NCI-H1436 treated with DMSO at 0.1 percent for 48 hours (cell line): Measurements from ENCODE around the gene TAMALIN.

Source experiments
- DNase-seq: peaks from one replicate; lab custom pipeline; 2025; lab: John Stamatoyannopoulos, UW

Gene TAMALIN

DNA sequence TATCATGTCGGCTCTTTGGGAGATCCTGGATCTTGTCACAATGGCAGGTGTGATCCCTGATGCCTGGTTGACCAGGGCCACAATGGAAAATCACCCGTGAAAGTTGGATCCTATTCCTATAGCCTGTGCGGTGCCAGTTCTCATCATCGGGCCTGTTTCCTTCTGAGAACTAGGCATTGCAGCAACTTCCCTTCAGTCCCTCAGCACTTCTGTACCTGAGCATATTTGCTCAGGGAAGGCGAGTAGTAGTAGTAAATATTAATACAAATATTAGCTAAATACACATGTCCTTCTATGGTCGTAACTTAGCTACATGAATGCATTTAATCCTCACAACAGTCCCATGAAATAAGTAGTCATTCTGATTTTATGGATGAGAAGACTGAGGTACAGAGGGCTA lies 22.1 kb upstream of the TAMALIN start:
- no peak for DNase-seq

DNA sequence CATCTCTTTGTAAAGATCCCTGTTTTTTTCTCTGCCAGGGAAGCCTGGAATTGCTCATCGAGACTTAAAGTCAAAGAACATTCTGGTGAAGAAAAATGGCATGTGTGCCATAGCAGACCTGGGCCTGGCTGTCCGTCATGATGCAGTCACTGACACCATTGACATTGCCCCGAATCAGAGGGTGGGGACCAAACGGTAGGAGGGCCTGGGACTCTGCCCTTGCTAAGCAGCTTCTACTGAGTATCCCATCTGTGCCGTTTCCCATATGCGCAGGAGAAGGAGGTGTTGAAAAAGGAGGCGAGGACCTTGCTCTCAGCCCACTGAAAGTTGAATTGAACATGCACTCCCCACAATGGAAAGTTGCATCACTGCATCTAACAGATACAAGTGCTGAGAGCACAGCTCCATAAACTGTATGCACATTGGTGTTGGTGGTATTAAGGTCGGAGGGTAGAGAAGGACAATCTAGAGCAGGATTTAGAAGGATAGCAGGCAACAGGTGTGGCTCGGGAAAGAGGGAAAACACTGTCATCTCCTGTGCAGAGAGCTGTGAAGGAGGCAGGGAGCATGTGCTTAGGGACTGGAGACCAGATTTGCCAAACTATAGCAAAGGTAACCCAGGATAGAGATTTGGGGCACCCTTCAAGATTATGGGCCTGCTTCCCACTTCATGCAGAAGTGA lies 21.5 kb upstream of the TAMALIN start:
- no peak for DNase-seq

DNA sequence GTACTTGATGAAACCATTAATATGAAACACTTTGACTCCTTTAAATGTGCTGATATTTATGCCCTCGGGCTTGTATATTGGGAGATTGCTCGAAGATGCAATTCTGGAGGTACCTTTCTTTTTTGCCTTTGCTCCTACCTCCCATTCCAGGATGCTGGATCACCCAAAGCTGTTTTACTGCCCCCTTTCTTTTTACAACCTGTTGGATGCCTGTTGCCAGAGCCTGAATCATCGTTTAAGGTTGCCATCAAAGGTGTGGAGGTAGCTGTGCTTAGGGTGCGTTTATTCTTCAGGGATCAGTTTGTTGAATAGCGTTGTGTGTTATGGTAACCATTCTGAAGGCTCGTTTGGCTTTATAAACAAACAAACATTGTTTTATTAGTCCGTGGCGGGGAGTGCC lies 19.9 kb upstream of the TAMALIN start:
- no peak for DNase-seq

DNA sequence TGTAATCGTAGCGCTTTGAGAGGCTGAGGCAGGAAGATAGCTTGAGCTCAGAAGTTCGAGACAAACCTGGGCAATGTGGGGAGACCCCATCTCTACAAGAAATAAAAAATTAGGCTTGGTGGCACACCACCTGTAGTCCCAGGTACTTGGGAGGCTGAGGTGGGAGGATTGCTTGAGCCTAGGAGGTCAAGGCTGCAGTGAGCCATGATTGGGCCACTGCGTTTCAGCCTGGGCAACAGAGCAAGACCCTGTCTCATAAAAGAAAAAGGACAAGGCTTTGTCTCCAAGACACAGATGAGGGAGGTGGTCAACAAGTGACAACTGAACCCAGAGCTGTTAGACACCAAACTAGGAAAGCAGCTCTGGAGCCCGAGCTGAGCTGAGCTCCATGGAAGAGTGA lies 14.5 kb upstream of the TAMALIN start:
- no peak for DNase-seq

DNA sequence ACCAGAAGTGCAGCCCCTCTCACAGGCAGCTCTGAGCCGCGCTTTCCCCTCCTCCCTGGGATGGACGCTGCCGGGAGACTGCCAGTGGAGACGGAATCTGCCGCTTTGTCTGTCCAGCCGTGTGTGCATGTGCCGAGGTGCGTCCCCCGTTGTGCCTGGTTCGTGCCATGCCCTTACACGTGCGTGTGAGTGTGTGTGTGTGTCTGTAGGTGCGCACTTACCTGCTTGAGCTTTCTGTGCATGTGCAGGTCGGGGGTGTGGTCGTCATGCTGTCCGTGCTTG lies 12.3 kb upstream of the TAMALIN start:
- no peak for DNase-seq

DNA sequence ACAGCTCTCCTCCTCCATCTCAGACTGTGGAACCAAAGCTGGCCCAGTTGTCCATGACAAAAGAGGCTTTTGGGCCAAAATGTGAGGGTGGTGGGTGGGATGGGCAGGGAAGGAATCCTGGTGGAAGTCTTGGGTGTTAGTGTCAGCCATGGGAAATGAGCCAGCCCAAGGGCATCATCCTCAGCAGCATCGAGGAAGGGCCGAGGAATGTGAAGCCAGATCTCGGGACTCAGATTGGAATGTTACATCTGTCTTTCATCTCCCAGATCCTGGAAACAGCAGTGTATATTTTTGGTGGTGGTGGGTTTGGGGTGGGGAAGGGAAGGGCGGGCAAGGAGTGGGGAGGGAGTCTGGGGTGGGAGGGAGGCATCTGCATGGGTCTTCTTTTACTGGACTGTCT lies 11.8 kb upstream of the TAMALIN start:
- DNase-seq: no peak

DNA sequence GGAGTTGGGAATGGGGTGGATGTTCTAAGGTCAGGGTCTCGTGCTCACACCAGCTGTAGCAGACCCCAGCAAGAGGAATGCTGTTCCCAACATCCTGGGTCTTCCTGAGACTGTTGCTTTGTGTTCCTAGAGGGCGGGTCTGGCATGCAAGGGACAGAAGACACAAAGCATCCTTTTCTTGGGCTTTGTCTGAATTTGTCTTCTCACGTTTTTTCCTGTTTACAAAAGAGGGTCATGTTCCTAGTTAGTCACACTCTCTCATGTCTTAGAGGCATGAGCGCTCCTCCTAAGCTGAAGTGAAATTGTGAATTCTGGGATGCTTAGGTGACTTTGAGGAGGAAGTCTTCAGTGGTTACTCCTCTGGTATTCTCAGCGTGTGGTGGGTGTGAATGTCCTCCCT lies 9.6 kb upstream of the TAMALIN start:
- no peak for DNase-seq

DNA sequence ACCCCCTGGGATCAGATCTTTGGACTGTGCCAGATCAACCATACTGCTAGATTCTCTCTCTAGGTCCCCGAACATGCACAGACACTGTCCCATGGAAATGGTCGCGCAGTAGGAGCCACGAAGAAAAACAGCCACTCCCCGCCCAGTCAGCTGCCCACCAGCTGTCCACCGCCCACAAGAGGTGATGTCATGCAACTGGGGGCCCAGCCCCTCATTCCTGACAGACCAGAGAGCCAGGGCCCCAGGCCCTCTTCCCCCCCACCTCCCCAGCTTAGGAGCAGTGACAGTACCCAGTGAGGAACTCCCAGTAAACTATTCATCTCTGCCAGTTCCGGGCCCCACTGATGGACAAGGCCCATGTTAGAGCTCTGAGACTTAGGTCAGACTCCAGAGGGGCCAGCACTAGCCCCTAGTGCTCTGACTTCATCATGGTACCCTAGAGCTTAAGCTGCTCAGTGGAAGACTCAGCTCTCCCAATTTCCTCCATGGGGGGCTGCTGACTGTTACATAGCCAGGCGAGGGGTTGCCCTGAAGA lies 3.7 kb upstream of the TAMALIN start:
- DNase-seq: no peak

DNA sequence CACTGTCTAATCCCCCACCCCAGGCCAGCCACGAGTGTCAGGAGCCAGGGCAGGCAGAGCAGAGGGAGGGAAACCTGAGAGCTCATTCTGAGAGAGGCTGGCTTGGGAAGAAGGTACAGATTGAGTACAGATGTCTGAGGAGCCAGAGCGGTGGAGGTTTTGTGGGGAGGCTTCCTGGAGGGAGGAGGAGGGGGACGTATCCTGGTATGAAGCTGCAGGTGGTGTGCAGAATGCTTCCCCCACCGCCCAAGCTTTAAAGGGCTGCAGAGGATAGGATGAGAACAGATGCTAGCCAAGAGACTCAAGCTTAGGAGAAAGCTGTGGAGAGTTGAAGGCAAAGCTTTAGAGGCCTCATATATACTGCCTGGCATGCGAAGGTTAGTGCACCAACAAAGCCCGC lies 3.2 kb upstream of the TAMALIN start:
- no peak for DNase-seq

DNA sequence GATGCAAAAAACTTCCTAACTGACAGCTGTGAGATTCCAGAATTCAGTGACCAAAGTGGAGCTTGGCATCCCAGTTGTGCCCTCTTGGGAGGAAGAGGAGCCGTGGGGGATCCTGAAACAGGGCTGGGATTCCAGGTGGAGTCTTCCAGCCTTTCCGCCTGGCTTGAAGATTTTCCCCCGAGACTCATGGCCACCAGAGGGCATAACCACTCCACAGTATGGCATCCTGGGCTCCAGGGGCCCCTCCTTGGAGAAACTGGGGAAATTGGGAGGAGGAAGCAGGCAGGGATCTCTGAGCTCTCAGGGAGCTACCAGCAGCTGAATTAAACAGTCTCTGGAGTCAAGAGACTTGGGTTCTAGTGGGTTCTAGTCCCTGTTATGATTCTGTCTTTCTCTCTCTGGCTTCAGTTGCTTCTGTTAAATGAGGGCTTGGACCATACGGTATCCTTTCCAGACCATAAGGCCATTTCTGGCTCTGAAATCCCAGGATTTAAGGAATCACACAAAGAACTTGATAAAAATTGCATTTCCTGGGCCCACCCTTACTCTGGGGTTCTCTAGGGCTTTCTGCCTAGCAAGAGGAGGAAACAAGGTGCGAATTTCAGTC lies 2.6 kb upstream of the TAMALIN start:
- DNase-seq: no peak

DNA sequence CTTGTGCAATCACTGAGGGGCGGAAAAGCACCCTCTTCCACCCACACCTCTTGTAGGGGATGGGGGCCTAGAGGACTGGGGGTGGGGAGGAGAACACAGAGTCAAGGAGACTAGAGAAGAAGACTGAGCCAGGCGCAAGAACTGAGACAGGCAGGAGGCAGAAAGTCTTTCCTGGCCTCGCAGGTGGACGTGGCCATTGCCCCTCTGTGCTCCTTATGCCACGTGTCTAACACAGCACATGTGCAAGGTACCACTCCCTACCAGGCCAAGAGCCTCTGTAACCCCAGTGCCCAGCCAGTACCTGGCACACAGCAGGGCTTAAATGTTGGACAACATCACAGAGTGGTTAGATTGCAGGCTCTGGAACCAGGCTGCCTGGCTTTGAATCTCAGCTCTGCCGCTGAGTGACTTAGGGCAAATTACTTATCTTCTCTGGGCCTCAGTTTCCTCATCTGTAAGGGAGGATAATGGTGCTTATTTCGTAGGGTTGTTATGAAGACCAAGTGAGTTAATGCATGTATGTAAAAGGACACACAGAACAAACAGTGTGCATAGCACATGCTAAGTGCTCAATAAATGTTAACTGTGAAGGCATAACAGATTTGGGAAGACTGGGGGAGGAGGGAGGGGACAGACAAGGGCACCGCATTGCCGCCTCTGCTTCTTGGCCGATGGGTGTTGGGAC lies 1.4 kb upstream of the TAMALIN start:
- DNase-seq: no peak

DNA sequence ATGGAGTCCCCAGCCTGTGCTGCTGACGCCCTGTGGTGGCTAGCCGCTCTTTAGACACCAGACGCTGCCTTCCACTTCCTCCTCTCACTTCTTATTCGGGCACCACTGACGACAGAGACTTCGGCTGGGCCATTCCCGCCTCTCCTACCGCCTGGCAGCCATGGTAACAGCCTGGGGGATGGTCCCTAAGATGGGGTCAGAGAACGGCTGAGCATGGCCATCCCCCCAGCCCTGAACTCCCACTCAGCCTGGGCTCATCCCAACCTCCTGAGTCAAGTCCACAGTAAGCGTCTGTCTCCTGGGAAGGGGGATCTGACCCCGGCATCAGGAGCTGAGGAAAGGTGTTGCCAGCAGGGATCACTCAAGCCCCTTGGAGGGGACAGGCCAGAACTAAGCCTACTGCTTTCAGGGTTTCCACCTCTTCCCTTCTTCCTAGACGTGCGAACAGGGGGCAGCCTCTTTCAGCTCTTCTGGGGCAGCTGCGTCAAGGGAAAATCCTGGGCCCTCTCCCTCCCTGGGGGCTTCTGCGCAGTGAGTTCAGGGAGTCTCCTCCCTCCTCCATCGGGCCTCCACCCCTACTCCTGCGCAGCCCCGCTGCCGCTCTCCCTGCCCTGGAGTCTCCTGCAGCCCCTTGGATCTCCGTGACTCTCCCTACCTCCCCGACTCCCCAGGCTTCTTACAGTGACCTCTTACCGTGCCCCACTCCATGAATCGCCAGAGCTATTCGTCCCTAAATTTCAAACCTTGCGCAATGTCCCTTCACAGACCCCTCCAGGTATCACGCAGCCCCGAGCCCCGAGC lies 643 bp upstream of the TAMALIN start:
- no peak for DNase-seq

DNA sequence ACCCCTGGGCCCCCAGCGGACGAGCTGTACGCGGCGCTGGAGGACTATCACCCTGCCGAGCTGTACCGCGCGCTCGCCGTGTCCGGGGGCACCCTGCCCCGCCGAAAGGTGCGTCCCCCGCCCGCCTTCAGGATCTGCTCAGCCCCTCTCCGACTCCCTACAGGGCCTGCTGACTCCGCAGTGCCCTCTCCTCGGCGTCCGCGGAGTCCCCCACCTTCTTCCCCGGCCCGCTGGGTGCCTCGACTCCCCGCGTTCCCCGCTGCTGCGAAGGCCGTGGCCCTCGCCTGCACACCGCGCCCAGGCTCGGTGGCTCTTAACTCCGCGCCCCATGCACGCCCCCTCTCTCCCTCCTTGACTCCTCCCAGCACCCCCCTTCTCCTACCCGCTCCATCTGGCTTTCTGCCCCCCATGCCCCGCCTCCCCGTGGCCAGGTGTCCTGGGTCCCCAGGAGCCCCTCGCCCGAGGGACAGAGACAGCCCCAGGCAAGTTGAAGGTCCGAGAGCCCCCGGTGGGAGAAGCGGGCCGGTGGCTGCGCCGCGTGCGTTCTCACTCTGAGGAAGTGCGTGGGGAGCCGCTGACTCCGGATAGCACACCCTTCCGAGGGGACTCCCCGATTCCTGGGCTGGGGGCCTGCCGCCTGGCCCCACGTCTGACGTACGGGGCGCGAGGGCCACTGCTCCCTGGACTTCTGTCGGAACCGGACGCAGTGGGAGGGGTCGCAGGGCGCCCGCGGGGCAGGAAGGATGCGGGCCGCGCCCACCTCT lies 594 bp downstream of the TAMALIN start:
- no peak for DNase-seq

DNA sequence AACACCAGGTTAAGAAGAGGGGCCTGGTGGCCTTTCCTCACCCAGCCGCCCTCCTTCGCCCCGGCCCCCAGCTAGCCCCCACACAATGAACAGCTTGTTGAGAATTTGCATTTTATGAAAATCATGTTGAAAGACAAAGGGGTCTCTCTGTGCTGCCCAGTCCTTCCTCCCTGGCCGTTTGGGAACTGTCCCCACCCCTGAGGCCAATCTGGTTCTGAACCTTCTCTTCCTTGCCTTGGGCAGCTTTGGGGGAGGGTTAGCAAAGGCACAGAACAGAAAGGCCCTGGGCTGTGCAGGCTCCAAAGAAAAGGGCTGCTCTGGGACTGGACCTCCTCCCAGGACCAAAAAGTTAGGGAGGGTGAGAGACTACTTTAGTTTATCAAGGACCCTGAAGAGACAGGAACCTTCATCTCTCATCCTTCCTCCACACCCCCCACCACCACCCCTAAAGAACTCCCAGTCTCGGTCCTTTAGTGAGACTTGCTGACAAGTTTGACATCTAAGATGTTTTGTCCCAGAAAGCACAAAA lies 1.3 kb downstream of the TAMALIN start:
- no peak for DNase-seq

DNA sequence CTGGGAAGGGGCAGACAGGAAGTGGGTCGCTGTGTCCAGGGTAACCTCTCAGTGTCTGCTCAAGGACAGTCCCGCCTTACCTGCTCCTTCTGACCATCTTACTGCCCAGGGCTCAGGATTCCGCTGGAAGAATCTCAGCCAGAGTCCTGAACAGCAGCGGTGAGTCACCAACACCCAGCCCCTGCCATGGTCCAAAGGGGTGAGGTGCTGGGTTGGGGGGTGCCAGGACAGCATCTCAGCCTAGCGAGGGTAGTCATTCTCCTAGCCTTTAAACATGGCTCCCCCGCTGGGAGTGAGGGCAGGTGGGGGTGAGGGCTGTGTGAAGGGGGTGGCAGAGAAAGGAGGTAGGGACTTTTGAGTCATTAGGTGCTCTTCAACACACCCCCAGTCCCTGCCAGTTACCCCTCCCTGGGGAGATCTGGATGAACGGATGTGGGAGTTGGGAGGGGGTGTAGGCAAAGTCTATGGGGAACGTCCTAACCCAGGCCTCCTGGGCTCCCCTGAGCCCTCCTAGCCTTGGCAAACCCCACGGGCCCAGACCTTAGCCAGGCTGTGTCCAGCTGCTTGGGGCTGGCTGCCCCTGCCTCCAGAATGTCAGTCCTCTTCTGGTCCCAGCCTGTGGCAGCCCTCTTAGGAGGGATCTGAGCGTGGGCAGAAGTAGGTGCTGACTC lies 2.5 kb downstream of the TAMALIN start:
- no peak for DNase-seq

DNA sequence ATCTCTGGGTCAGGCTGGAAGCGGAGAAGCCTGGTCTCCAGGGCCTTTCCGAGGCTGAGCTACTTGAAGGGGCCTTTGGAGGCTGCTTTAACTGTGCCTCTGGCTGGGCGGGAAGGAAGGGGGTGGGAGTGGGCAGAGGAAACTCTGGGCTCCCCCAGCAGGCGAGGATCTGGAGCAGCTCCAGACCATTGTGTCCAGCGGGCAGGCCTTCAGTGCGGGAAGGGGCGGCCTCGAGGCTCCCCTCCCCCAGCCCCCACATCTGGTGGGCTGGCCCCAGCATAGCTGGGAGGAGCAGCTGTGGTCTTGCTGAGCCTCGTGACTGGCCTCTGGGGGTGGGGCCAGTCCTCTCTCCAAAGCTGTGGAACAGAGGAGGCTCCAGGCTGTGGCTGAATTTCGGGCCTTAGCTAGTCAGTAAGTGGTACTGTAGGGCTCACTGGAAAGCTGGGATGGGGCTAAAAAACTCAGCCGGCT lies 3.4 kb downstream of the TAMALIN start:
- DNase-seq: no peak

DNA sequence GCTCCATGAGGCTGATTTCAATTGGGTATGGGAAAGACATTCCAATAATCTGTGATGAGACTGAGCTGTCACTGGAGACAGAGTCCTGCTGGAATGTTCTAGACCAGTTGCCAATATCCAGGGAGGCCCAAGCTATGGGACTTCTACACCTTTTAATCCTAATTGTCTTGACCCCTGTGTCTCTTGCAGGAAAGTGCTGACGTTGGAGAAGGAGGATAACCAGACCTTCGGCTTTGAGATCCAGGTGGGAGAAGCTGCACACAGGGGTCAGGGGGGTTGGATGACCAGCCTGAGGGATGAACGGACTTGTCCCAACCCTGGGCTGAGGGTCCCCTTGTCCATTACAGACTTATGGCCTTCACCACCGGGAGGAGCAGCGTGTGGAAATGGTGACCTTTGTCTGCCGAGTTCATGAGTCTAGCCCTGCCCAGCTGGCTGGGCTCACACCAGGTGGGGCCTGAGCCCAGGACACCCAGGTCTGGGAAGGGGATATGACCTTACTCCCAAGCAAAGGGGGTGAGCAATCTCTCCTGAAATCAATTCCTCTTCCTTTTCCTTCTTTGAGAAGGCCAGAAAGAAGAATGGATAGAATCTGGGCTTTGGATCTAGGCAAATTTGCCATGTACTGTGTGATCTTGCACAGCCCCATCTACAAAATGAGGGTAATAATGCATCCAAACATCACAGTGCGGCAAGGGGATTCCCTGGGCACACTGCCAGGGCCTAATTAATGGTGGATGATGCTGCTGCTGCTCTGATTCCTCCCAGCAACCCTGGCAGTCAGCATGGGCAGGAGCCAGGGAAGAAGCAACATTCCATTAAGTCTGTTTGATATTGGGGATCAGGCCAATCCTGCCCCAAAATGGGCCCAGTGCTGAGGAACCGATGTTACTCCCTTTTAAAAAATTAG lies 4.2 kb downstream of the TAMALIN start:
- DNase-seq: no peak

DNA sequence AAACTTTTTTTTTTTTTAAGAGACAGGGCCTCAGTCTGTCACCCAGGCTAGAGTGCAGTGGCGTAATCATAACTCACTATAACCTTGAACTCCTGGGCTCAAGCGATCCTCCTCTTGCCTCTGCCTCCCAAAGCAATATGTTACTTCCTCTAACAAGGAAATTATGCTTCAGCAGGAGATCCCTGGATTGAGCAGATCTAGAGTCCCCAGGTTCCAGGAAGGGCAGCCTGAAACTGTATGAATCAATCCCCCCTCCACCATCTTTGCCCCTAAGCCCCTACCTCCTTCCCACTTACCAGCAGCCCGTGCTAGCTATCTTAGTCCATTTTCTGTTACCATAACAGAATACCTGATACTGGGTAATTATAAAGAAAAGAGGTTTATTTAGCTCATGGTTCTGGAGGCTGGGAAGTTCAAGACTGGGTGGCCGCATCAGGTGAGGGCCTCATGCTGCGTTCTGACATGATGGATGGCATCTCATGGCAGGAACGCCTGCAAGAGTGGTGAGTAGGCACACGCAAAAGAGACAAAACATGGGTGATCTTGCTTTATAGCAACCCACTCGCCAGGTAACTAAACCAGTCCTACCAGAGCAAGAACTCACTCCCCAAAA lies 5.0 kb downstream of the TAMALIN start:
- no peak for DNase-seq

DNA sequence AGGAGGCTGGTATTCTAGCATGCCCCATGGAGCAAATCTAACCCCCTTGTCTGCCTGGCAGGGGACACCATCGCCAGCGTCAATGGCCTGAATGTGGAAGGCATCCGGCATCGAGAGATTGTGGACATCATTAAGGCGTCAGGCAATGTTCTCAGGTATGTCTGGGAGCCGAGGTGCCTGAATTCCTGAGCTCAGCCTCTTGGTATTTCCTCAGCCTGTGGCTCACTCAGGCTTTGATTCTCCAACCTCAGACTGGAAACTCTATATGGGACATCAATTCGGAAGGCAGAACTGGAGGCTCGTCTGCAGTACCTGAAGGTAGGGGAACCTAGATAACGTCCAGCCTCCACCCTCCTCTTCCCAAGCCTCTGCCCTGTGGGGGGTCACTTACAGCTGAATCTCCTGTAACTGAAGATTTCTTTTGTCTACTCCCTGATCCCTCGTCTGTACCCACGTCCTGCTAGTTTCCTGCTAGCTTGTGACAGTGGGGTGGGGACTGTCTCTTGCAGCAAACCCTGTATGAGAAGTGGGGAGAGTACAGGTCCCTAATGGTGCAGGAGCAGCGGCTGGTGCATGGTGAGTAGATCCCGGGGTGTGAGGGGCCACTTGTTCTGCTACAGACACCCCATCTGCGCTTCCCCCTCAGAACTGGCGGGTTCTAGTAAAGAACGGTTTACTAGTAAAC lies 7.0 kb downstream of the TAMALIN start:
- DNase-seq: no peak
